Sigmoid colon (tissue), 4 donors: ENCODE results near the gene TRMT1.

Experiments
- EP300 ChIP-seq, 4 donors: sonication (generic); formaldehyde crosslinking; IDR thresholded peaks; one replicate each; pipeline ENCODE4 v1.6.1; 2017; ENCODE audit warnings: antibody characterized with exemption in 4 of 4
- POLR2A ChIP-seq, 2 donors: fragments of 450-650 bp; IDR thresholded peaks; one replicate each; pipeline ENCODE4 v1.6.1; 2016; ENCODE audit warnings: antibody characterized with exemption in 2 of 2, mild to moderate bottlenecking in 2 of 2, moderate library complexity in 2 of 2
- POLR2AphosphoS5 ChIP-seq, 4 donors: sonication (generic); formaldehyde crosslinking; IDR thresholded peaks; one replicate each; pipeline ENCODE4 v1.6.1; 2017; ENCODE audit warnings: antibody characterized with exemption in 4 of 4
- TF ChIP-seq, protein P1 (sequence below), 4 experiments: fragments of 450-650 bp in 3 of 4; fragments of 200-600 bp in 1 of 4; IDR thresholded peaks; one replicate each; pipeline ENCODE4 v1.5.1; 2016 to 2019; ENCODE audit warnings: antibody characterized with exemption in 4 of 4, mild to moderate bottlenecking in 3 of 4, moderate library complexity in 2 of 4

DNA sequence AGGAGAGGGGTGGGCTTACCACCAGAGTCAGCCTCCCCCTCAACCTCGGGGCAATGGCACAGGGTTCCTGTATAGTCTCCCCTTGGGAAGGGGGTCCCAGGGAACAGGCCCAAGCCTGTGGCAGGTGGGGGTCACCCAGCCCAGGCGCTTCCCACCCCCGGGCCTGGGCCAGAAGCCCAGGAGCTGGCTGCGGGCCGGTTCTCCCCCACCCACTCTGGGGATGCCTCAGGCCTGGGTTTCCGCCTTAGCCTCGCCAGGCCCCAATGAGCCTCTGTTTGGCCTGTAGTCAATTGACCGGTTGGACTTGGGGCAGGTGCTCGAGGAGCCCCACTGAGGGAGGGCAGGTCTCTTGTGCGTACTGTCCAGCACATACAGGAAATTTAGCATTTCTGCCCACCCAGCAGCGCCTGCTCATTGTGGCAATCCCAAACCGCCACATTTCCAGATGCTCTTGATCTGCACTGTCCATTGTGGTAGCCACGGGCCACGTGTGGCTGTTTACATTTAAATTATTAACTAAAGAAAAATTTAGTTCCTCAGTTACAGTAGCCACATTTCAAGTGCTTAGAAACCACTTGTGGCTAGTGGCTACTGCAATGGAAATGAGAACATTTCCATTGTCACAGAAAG, 23.8 kb downstream of the TRMT1 start:
- TF ChIP-seq POLR2A (IDR thresholded peaks at IDR 0.05): no peak
- no peak for TF ChIP-seq EP300 (IDR thresholded peaks at IDR 0.05)
- TF ChIP-seq POLR2AphosphoS5 (IDR thresholded peaks at IDR 0.05): no peak
- TF ChIP-seq, protein P1, sequence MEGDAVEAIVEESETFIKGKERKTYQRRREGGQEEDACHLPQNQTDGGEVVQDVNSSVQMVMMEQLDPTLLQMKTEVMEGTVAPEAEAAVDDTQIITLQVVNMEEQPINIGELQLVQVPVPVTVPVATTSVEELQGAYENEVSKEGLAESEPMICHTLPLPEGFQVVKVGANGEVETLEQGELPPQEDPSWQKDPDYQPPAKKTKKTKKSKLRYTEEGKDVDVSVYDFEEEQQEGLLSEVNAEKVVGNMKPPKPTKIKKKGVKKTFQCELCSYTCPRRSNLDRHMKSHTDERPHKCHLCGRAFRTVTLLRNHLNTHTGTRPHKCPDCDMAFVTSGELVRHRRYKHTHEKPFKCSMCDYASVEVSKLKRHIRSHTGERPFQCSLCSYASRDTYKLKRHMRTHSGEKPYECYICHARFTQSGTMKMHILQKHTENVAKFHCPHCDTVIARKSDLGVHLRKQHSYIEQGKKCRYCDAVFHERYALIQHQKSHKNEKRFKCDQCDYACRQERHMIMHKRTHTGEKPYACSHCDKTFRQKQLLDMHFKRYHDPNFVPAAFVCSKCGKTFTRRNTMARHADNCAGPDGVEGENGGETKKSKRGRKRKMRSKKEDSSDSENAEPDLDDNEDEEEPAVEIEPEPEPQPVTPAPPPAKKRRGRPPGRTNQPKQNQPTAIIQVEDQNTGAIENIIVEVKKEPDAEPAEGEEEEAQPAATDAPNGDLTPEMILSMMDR (IDR thresholded peaks at IDR 0.05): no peak
